Aorta (tissue), 5 donors: Measurements from ENCODE around the gene IGF1R. TPM values are rescaled to one million over a fixed set of nuclear protein-coding genes. Genes with fewer than 3 reads are reported as not detected.

Experiments
- ATAC-seq: fragments of 200-7000 bp; cut with Tn5 transposase; one replicate; pipeline ENCODE4 v1.9.1; 2022; ENCODE audit warnings: moderate library complexity; ENCODE audit not compliant: low FRiP score
- DNase-seq, 2 donors: peaks; one replicate each; pipeline ENCODE4 v3.0.0-alpha.2; 2020
- H3K27ac ChIP-seq, 2 donors: one replicate each; pipeline ENCODE4 v1.5.1; 2013; ENCODE audit warnings: low read length in 2 of 2, mild to moderate bottlenecking in 2 of 2, moderate library complexity in 2 of 2, control low read depth in 1 of 2, inconsistent platforms in 1 of 2, low read depth in 1 of 2
- H3K27me3 ChIP-seq, 2 donors: one replicate each; pipeline ENCODE4 v1.6.1; 2013; ENCODE audit warnings: control low read depth in 1 of 2, low read length in 1 of 2, mild to moderate bottlenecking in 1 of 2, moderate library complexity in 1 of 2; ENCODE audit not compliant: insufficient read depth in 2 of 2, control insufficient read depth in 1 of 2
- H3K36me3 ChIP-seq, 2 donors: one replicate each; pipeline ENCODE4 v1.6.1; 2013; ENCODE audit warnings: control low read depth in 1 of 2, low read length in 1 of 2, mild to moderate bottlenecking in 1 of 2; ENCODE audit not compliant: insufficient read depth in 2 of 2, control insufficient read depth in 1 of 2
- H3K4me1 ChIP-seq, 2 donors: one replicate each; pipeline ENCODE4 v1.6.1; 2013; ENCODE audit warnings: low read length in 2 of 2, control low read depth in 1 of 2, mild to moderate bottlenecking in 1 of 2, moderate library complexity in 1 of 2; ENCODE audit not compliant: insufficient read depth in 2 of 2, control insufficient read depth in 1 of 2
- H3K4me3 ChIP-seq, 2 donors: one replicate each; pipeline ENCODE4 v1.5.1; 2013; ENCODE audit warnings: low read length in 2 of 2, control low read depth in 1 of 2, mild to moderate bottlenecking in 1 of 2
- H3K9me3 ChIP-seq: one replicate; pipeline ENCODE4 v1.6.1; 2013; ENCODE audit warnings: mild to moderate bottlenecking, low read length; ENCODE audit not compliant: control insufficient read depth
- WGBS, 2 donors: extraction: QIAGEN DNeasy Blood & Tissue Kit; methylation state at CpG; one replicate each; pipeline ENCODE4 v1.1.7; 2013; 5-methylcytosine and 5-hydroxymethylcytosine counted together
- intact Hi-C, 2 donors: fragments of 100-400 bp; cut with DNase I; formaldehyde crosslinking; loops; one replicate each; pipeline versions ENCODE4 v1.14.2 to v1.15.0; 2022
- polyA plus RNA-seq, 2 donors: library from polyadenylated mRNA; stranded (reverse); fragments of 200-250 nt; gene quantifications; one replicate each; pipeline ENCODE4 v1.2.3, GENCODE V29; 2013
- total RNA-seq, 2 donors: library from RNA; stranded (reverse); fragmentation: NEBNext Ultra II Directional; extraction: Animal tissue kit (Norgen Biotek cat#: 25700); gene quantifications; one replicate each; pipeline ENCODE4 v1.2.1, GENCODE V29; 2021
- donor health status: healthy with polysubstance abuse.
- donor health status: Bipolar disorder and iron deficiency.
- donor health status: DM: no; HTN: no; CAD: no.
- donor health status: DM: no; HTN: no; CAD: no.
- donor health status: DM: yes; HTN: yes; CAD: no.

The IGF1R gene
- total and polyA plus RNA-seq, 4 donors = 7.5 to 137 (median 50.7) TPM

- H3K36me3 ChIP-seq = peaks cover 2 to 6% of the 10 kb centered on the region in 2 donors
- no peak overlapping the region for H3K4me3 ChIP-seq
- H3K27me3 ChIP-seq = no peaks in the 10 kb centered on the region
- no peaks in the 10 kb centered on the region for H3K9me3 ChIP-seq
- H3K27ac ChIP-seq = no peak overlapping the region
- no peaks in the 10 kb centered on the region for H3K4me1 ChIP-seq
- intact Hi-C loops = loop anchor here in 1 of 2 donors (5.0 kb wide), 1 partner anchor 129 kb away; no protein-coding TSS in a partner anchor
- DNase-seq (no peak), ATAC-seq (no peak)
- WGBS, 2 donors = 90 to 92% methylated on average over 5 of the region's 5 CpGs
Observed at GRCh38 chr15:98938799-98939198, 290.5 kb downstream of the IGF1R start.

- DNase-seq = no peak
- intact Hi-C loops = loop anchor here (5.0 to 10.0 kb wide), 2 partner anchors 128 to 275 kb away; no protein-coding TSS in a partner anchor
- Histone ChIP-seq H3K27ac (peak overlapping the region in 1 of 2 donors; percentile 12), H3K4me3 (no peak overlapping the region), H3K27me3 (no peaks in the 10 kb centered on the region), H3K9me3 (no peaks in the 10 kb centered on the region), H3K36me3 (peaks cover 2 to 6% of the 10 kb centered on the region in 2 donors), H3K4me1 (no peaks in the 10 kb centered on the region)
- no peak for ATAC-seq
- 76 to 85% methylated on average over 13 of the region's 13 CpGs for WGBS, 2 donors
Observed at GRCh38 chr15:98939311-98940080, 291.2 kb downstream of the IGF1R start.

GRCh38 chr15:98941595-98942255, 293.4 kb downstream of the IGF1R start:
- WGBS, 2 donors = 69 to 75% methylated on average over 5 of the region's 5 CpGs
- Histone ChIP-seq H3K9me3 (no peaks in the 10 kb centered on the region), H3K27ac (no peak overlapping the region), H3K36me3 (peaks cover 2 to 6% of the 10 kb centered on the region in 2 donors), H3K27me3 (no peaks in the 10 kb centered on the region), H3K4me1 (no peaks in the 10 kb centered on the region), H3K4me3 (no peak overlapping the region)
- no peak for DNase-seq
- no peak for ATAC-seq
- intact Hi-C loops = loop anchor here in 1 of 2 donors (10.0 kb wide), 1 partner anchor 277 kb away; no protein-coding TSS in a partner anchor

- Histone ChIP-seq H3K4me3 (no peak overlapping the region), H3K9me3 (no peaks in the 10 kb centered on the region), H3K36me3 (peaks cover 2 to 6% of the 10 kb centered on the region in 2 donors), H3K4me1 (no peaks in the 10 kb centered on the region), H3K27ac (no peak overlapping the region), H3K27me3 (no peaks in the 10 kb centered on the region)
- ATAC-seq = no peak
- 96 to 98% methylated on average over 7 of the region's 7 CpGs for WGBS, 2 donors
- intact Hi-C loops = loop anchor here in 1 of 2 donors (10.0 kb wide), 1 partner anchor 278 kb away; no protein-coding TSS in a partner anchor
- no peak for DNase-seq
Observed at GRCh38 chr15:98942431-98942830, 294.1 kb downstream of the IGF1R start.

- no peak for ATAC-seq
- Histone ChIP-seq H3K4me1 (no peaks in the 10 kb centered on the region), H3K36me3 (peaks cover 2 to 6% of the 10 kb centered on the region in 2 donors), H3K27me3 (no peaks in the 10 kb centered on the region), H3K27ac (peak overlapping the region in 1 of 2 donors; percentile 56), H3K4me3 (no peak overlapping the region), H3K9me3 (no peaks in the 10 kb centered on the region)
- intact Hi-C loops = loop anchor here in 1 of 2 donors (10.0 kb wide), 1 partner anchor 278 kb away; no protein-coding TSS in a partner anchor
- DNase-seq = no peak
- 67 to 73% methylated on average over 5 of the region's 5 CpGs for WGBS, 2 donors
Observed at GRCh38 chr15:98943051-98943508, 294.7 kb downstream of the IGF1R start.

- ATAC-seq = peak; percentile 5
Observed at GRCh38 chr15:98943601-98944151, 295.3 kb downstream of the IGF1R start.

GRCh38 chr15:98946301-98947255, 298.2 kb downstream of the IGF1R start:
- H3K36me3 ChIP-seq = peaks cover 0 to 5% of the 10 kb centered on the region in 2 donors
- intact Hi-C loops = loop anchor here (5.0 to 10.0 kb wide), 3 partner anchors 36 to 282 kb away; no protein-coding TSS in a partner anchor
- WGBS, 2 donors = 13 to 15% methylated on average over 15 of the region's 15 CpGs

More at GRCh38 chr15:98943601-98944151, 295.3 kb downstream of the IGF1R start:
- Histone ChIP-seq H3K36me3 (peaks cover 2 to 6% of the 10 kb centered on the region in 2 donors), H3K27ac (peak overlapping the region in 1 of 2 donors; percentile 56), H3K9me3 (no peaks in the 10 kb centered on the region), H3K27me3 (no peaks in the 10 kb centered on the region), H3K4me3 (no peak overlapping the region), H3K4me1 (no peaks in the 10 kb centered on the region)
- intact Hi-C loops = loop anchor here in 1 of 2 donors (2.0 to 10.0 kb wide), 2 partner anchors 71 to 279 kb away; no protein-coding TSS in a partner anchor
- no peak for DNase-seq
- 16 to 20% methylated on average over 6 of the region's 6 CpGs for WGBS, 2 donors

More at GRCh38 chr15:98946301-98947255, 298.2 kb downstream of the IGF1R start:
- no peaks in the 10 kb centered on the region for H3K4me1 ChIP-seq
- peak overlapping the region; percentile 17 to 90 for H3K27ac ChIP-seq
- DNase-seq (peak; percentile 90 to 91), ATAC-seq (peak; percentile 88)
- H3K9me3 ChIP-seq = no peaks in the 10 kb centered on the region
- H3K4me3 ChIP-seq = no peak overlapping the region
- no peaks in the 10 kb centered on the region for H3K27me3 ChIP-seq
